OCI-LY3 (cell line): Measurements from ENCODE around the gene GRIK4.

Experiments
- EZH2phosphoT487 ChIP-seq: fragments of 200-600 bp; shearing (Covaris generic); IDR thresholded peaks from 2 replicates; pipeline ENCODE4 v1.6.1; 2018; ENCODE audit warnings: antibody characterized with exemption, mixed run types, low read depth
- TF ChIP-seq, protein P1 (sequence below): fragments of 200-600, 300-600 bp; sonication (generic); IDR thresholded peaks from 2 replicates; pipeline ENCODE4 v1.5.1; 2014; ENCODE audit warnings: antibody characterized with exemption, low read length, low read depth

DNA sequence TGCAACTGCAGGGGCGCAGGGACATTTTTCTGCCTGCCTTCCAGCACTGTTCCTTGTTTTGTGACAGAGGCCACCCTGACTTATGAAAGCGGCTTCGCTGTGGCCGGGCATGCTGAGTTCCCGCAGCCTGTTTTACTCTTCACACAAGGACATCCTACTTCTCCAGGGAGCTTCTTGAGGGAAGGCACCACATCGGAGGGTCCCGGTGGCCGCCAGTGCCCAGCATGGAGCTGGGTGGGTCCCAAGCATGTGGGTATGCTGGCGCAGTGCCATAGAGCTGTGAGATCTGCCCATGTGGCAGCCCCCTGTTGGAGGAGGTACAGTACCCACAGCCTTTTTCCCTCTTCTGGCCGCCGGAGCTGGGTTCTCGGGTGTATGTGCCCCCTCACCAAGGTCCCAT, 136.1 kb downstream of the GRIK4 start:
- TF ChIP-seq, protein P1, sequence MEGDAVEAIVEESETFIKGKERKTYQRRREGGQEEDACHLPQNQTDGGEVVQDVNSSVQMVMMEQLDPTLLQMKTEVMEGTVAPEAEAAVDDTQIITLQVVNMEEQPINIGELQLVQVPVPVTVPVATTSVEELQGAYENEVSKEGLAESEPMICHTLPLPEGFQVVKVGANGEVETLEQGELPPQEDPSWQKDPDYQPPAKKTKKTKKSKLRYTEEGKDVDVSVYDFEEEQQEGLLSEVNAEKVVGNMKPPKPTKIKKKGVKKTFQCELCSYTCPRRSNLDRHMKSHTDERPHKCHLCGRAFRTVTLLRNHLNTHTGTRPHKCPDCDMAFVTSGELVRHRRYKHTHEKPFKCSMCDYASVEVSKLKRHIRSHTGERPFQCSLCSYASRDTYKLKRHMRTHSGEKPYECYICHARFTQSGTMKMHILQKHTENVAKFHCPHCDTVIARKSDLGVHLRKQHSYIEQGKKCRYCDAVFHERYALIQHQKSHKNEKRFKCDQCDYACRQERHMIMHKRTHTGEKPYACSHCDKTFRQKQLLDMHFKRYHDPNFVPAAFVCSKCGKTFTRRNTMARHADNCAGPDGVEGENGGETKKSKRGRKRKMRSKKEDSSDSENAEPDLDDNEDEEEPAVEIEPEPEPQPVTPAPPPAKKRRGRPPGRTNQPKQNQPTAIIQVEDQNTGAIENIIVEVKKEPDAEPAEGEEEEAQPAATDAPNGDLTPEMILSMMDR: no peak
- TF ChIP-seq EZH2phosphoT487: no peak
